ENCODE data around the gene VENTX. TPM values are rescaled to one million over a fixed set of nuclear protein-coding genes. Genes with fewer than 3 reads are reported as not detected.

Gene VENTX
- total and polyA plus RNA-seq, 2 donors (not counting 3 experiments of a cell fraction or from before 2014, with no cell fraction given): not detected

- Histone ChIP-seq H3K4me1 (ENCODE audit: control insufficient read depth, extremely low read depth, insufficient read depth, low read length) (no peaks in the 10 kb centered on the region), H2AFZ (ENCODE audit: low read depth, low read length) (no peak overlapping the region), H3K9me1 (replicated peaks; ENCODE audit: control insufficient read depth, extremely low read depth, insufficient read depth, low read length) (no peaks in the 10 kb centered on the region), H3K27ac (ENCODE audit: insufficient read depth, low read depth, low read length) (no peak overlapping the region), H3K79me2 (ENCODE audit: control insufficient read depth, insufficient read depth, low read length) (no peaks in the 10 kb centered on the region), H3K4me2 (ENCODE audit: insufficient read depth, low read length) (no peak overlapping the region), H3K27me3 (ENCODE audit: control insufficient read depth in 2 of 2, insufficient read depth in 2 of 2, low read length in 2 of 2) (peaks cover 28 to 39% of the 10 kb centered on the region in 2 experiments), H3K36me3 (ENCODE audit: control insufficient read depth in 2 of 2, extremely low read depth in 1 of 2, insufficient read depth in 2 of 2, low read length in 2 of 2) (no peaks in the 10 kb centered on the region), H3K9me3 (replicated peaks; ENCODE audit: control insufficient read depth, insufficient read depth, low read length) (no peaks in the 10 kb centered on the region), H4K20me1 (replicated peaks; ENCODE audit: control insufficient read depth, extremely low read depth, insufficient read depth, low read length) (no peaks in the 10 kb centered on the region), H3K4me3 (replicated peaks in 1 of 3; ENCODE audit: insufficient read depth in 1 of 3, low read depth in 1 of 3, low read length in 3 of 3) (no peak overlapping the region), H3K9ac (replicated peaks; ENCODE audit: extremely low read depth, insufficient read depth, low read length) (no peak overlapping the region)
- POLR2A ChIA-PET: no interaction called here
- CTCF ChIA-PET: no interaction called here
- FAIRE-seq (no peak), DNase-seq (ENCODE audit: low read depth, low spot score) (no peak)
- dilution Hi-C loops (cut with MboI; ENCODE audit: extremely low pct_ligation_motif_present, low sequenced_read_pairs) (no loop called here), intact Hi-C loops (cut with micrococcal nuclease) (no loop called here)
- BruUV-seq (replicated peaks): no TSS peak
- TF ChIP-seq EZH2 (IDR thresholded peaks at IDR 0.05; ENCODE audit: borderline replicate concordance, low read depth, low read length, severe bottlenecking) (peak; percentile 29), CTCF (IDR thresholded peaks at IDR 0.05; ENCODE audit: extremely low read depth in 1 of 2, insufficient read depth in 1 of 2, low read depth in 1 of 2, low read length in 2 of 2) (no peak)
These were observed 7.1 kb upstream of the VENTX start for GRCh38 chr10:133230387-133231195.

GRCh38 chr10:133231244-133231945 is 6.3 kb upstream of the VENTX start:
- H3K9me3 ChIP-seq (replicated peaks; ENCODE audit: control insufficient read depth, insufficient read depth, low read length): no peaks in the 10 kb centered on the region
- ChIA-PET CTCF (no interaction called here), POLR2A (no interaction called here)
- DNase-seq (ENCODE audit: low read depth, low spot score) (no peak), FAIRE-seq (no peak)
- no peak overlapping the region for H3K4me3 ChIP-seq (replicated peaks in 1 of 3; ENCODE audit: insufficient read depth in 1 of 3, low read depth in 1 of 3, low read length in 3 of 3)
- peaks cover 32 to 45% of the 10 kb centered on the region in 2 experiments for H3K27me3 ChIP-seq (ENCODE audit: control insufficient read depth in 2 of 2, insufficient read depth in 2 of 2, low read length in 2 of 2)
- no TSS peak for BruUV-seq (replicated peaks)
- H3K4me2 ChIP-seq (ENCODE audit: insufficient read depth, low read length): no peak overlapping the region
- TF ChIP-seq POLR2AphosphoS5 (IDR thresholded peaks at IDR 0.05; ENCODE audit: insufficient read depth, low read depth, low read length) (no peak), EZH2 (IDR thresholded peaks at IDR 0.05; ENCODE audit: borderline replicate concordance, low read depth, low read length, severe bottlenecking) (peak; percentile 79)
- no peaks in the 10 kb centered on the region for H3K36me3 ChIP-seq (ENCODE audit: control insufficient read depth in 2 of 2, extremely low read depth in 1 of 2, insufficient read depth in 2 of 2, low read length in 2 of 2)
- dilution Hi-C loops (cut with MboI; ENCODE audit: extremely low pct_ligation_motif_present, low sequenced_read_pairs) (no loop called here), intact Hi-C loops (cut with micrococcal nuclease) (no loop called here)
- no peaks in the 10 kb centered on the region for H3K79me2 ChIP-seq (ENCODE audit: control insufficient read depth, insufficient read depth, low read length)
- no peaks in the 10 kb centered on the region for H4K20me1 ChIP-seq (replicated peaks; ENCODE audit: control insufficient read depth, extremely low read depth, insufficient read depth, low read length)
- H3K9me1 ChIP-seq (replicated peaks; ENCODE audit: control insufficient read depth, extremely low read depth, insufficient read depth, low read length): no peaks in the 10 kb centered on the region
- H2AFZ ChIP-seq (ENCODE audit: low read depth, low read length): no peak overlapping the region
- H3K9ac ChIP-seq (replicated peaks; ENCODE audit: extremely low read depth, insufficient read depth, low read length): no peak overlapping the region
- no peaks in the 10 kb centered on the region for H3K4me1 ChIP-seq (ENCODE audit: control insufficient read depth, extremely low read depth, insufficient read depth, low read length)
- H3K27ac ChIP-seq (ENCODE audit: insufficient read depth, low read depth, low read length): no peak overlapping the region

Data from endothelial cell of umbilical vein (primary cell).